Measurements from ENCODE around the gene SGTA.

The SGTA gene

GRCh38 chr19:2770055-2771013 is 12.7 kb downstream of the SGTA start:
- peak; percentile 68 for DNase-seq (ENCODE audit: low spot score)

- DNase-seq (ENCODE audit: low spot score), result no peak
Measured at GRCh38 chr19:2769218-2769617, 13.9 kb downstream of the SGTA start.

- DNase-seq (ENCODE audit: low spot score), result no peak
Measured at GRCh38 chr19:2768365-2769132, 14.5 kb downstream of the SGTA start.

- no peak for DNase-seq (ENCODE audit: low spot score)
Measured at GRCh38 chr19:2767688-2768087, 15.4 kb downstream of the SGTA start.

- no peak for DNase-seq (ENCODE audit: low spot score)
Measured at GRCh38 chr19:2766594-2767372, 16.3 kb downstream of the SGTA start.

GRCh38 chr19:2765376-2765775 is 17.7 kb downstream of the SGTA start:
- DNase-seq (ENCODE audit: low spot score), result no peak

- no peak for DNase-seq (ENCODE audit: low spot score)
Measured at GRCh38 chr19:2764945-2765344, 18.1 kb downstream of the SGTA start.

GRCh38 chr19:2763687-2764086 is 19.4 kb downstream of the SGTA start:
- no peak for DNase-seq (ENCODE audit: low spot score)

- DNase-seq (ENCODE audit: low spot score), result no peak
Measured at GRCh38 chr19:2762783-2763496, 20.1 kb downstream of the SGTA start.

GRCh38 chr19:2761876-2762782 is 20.9 kb downstream of the SGTA start:
- no peak for DNase-seq (ENCODE audit: low spot score)

- DNase-seq (ENCODE audit: low spot score), result no peak
Measured at GRCh38 chr19:2761309-2761677, 21.8 kb downstream of the SGTA start.

GRCh38 chr19:2759965-2760364 is 23.1 kb downstream of the SGTA start:
- DNase-seq (ENCODE audit: low spot score), result no peak

- DNase-seq (ENCODE audit: low spot score), result no peak
Measured at GRCh38 chr19:2759362-2759761, 23.7 kb downstream of the SGTA start.

- DNase-seq (ENCODE audit: low spot score), result no peak
Measured at GRCh38 chr19:2758601-2759313, 24.3 kb downstream of the SGTA start.

- no peak for DNase-seq (ENCODE audit: low spot score)
Measured at GRCh38 chr19:2756921-2757881, 25.9 kb downstream of the SGTA start.

GRCh38 chr19:2756477-2756876 is 26.6 kb downstream of the SGTA start:
- no peak for DNase-seq (ENCODE audit: low spot score)

GRCh38 chr19:2755811-2756210 is 27.3 kb downstream of the SGTA start:
- DNase-seq (ENCODE audit: low spot score), result no peak

- no peak for DNase-seq (ENCODE audit: low spot score)
Measured at GRCh38 chr19:2755448-2755705, 27.7 kb downstream of the SGTA start.

All from GM03348 (cell line).